HL-60 (cell line): ENCODE results near the gene CDYL.

Experiments
- CTCF ChIP-seq: IDR thresholded peaks from one replicate; pipeline ENCODE4 v1.5.1; 2011; ENCODE audit warnings: low read length, control low read depth, inconsistent platforms; ENCODE audit not compliant: insufficient read depth
- GABPA ChIP-seq: IDR thresholded peaks from 2 replicates; pipeline ENCODE4 v1.6.1; 2012; ENCODE audit warnings: low read depth
- POLR2AphosphoS5 ChIP-seq: IDR thresholded peaks from 2 replicates; pipeline ENCODE4 v1.6.1; 2012; ENCODE audit warnings: low read depth
- TF ChIP-seq, protein P1 (sequence below): IDR thresholded peaks from 2 replicates; pipeline ENCODE4 v1.6.1; 2012; ENCODE audit warnings: low read depth; ENCODE audit not compliant: insufficient replicate concordance

- TF ChIP-seq CTCF (no peak), POLR2AphosphoS5 (no peak), GABPA (no peak)
- TF ChIP-seq, protein P1, sequence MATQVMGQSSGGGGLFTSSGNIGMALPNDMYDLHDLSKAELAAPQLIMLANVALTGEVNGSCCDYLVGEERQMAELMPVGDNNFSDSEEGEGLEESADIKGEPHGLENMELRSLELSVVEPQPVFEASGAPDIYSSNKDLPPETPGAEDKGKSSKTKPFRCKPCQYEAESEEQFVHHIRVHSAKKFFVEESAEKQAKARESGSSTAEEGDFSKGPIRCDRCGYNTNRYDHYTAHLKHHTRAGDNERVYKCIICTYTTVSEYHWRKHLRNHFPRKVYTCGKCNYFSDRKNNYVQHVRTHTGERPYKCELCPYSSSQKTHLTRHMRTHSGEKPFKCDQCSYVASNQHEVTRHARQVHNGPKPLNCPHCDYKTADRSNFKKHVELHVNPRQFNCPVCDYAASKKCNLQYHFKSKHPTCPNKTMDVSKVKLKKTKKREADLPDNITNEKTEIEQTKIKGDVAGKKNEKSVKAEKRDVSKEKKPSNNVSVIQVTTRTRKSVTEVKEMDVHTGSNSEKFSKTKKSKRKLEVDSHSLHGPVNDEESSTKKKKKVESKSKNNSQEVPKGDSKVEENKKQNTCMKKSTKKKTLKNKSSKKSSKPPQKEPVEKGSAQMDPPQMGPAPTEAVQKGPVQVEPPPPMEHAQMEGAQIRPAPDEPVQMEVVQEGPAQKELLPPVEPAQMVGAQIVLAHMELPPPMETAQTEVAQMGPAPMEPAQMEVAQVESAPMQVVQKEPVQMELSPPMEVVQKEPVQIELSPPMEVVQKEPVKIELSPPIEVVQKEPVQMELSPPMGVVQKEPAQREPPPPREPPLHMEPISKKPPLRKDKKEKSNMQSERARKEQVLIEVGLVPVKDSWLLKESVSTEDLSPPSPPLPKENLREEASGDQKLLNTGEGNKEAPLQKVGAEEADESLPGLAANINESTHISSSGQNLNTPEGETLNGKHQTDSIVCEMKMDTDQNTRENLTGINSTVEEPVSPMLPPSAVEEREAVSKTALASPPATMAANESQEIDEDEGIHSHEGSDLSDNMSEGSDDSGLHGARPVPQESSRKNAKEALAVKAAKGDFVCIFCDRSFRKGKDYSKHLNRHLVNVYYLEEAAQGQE, result no peak
Measured at GRCh38 chr6:4819706-4820283, 43.6 kb downstream of the CDYL start.
